Measurements from ENCODE around the gene PAGE4.

Gene PAGE4

GRCh38 chrX:49816435-49816834 is 12.7 kb upstream of the PAGE4 start:
- TF ChIP-seq CTCF (conservative IDR thresholded peaks at IDR 0.05; ENCODE audit: low read depth, low read length) = no peak
- DNase-seq (ENCODE audit: low read depth) = no peak
- no peak overlapping the region for H3K4me3 ChIP-seq (ENCODE audit: low read length)

GRCh38 chrX:49838374-49838773 is 9.3 kb downstream of the PAGE4 start:
- TF ChIP-seq CTCF (conservative IDR thresholded peaks at IDR 0.05; ENCODE audit: low read depth, low read length) = peak; percentile 65
- H3K4me3 ChIP-seq (ENCODE audit: low read length) = no peak overlapping the region
- no peak for DNase-seq (ENCODE audit: low read depth)

GRCh38 chrX:49840679-49841078 is 11.6 kb downstream of the PAGE4 start:
- peak; percentile 8 for DNase-seq (ENCODE audit: low read depth)
- no peak overlapping the region for H3K4me3 ChIP-seq (ENCODE audit: low read length)
- TF ChIP-seq CTCF (conservative IDR thresholded peaks at IDR 0.05; ENCODE audit: low read depth, low read length) = peak; percentile 54

GRCh38 chrX:49842621-49843020 is 13.5 kb downstream of the PAGE4 start:
- no peak for DNase-seq (ENCODE audit: low read depth)
- H3K4me3 ChIP-seq (ENCODE audit: low read length) = no peak overlapping the region
- no peak for TF ChIP-seq CTCF (conservative IDR thresholded peaks at IDR 0.05; ENCODE audit: low read depth, low read length)

- TF ChIP-seq CTCF (conservative IDR thresholded peaks at IDR 0.05; ENCODE audit: low read depth, low read length) = no peak
- DNase-seq (ENCODE audit: low read depth) = no peak
- no peak overlapping the region for H3K4me3 ChIP-seq (ENCODE audit: low read length)
Measured at GRCh38 chrX:49844611-49845010, 15.5 kb downstream of the PAGE4 start.

GRCh38 chrX:49845701-49846403 is 16.7 kb downstream of the PAGE4 start:
- DNase-seq (ENCODE audit: low read depth) = no peak
- no peak overlapping the region for H3K4me3 ChIP-seq (ENCODE audit: low read length)
- TF ChIP-seq CTCF (conservative IDR thresholded peaks at IDR 0.05; ENCODE audit: low read depth, low read length) = no peak

- H3K4me3 ChIP-seq (ENCODE audit: low read length) = no peak overlapping the region
- no peak for DNase-seq (ENCODE audit: low read depth)
- TF ChIP-seq CTCF (conservative IDR thresholded peaks at IDR 0.05; ENCODE audit: low read depth, low read length) = no peak
Measured at GRCh38 chrX:49846522-49846921, 17.4 kb downstream of the PAGE4 start.

All from retinal pigment epithelial cell (primary cell).